NCI-H128 (cell line): ENCODE results near the gene C1QTNF8.

Experiments used
- DNase-seq: peaks from one replicate; lab custom pipeline; 2025; ENCODE audit not compliant: unreplicated experiment; lab: John Stamatoyannopoulos, UW

C1QTNF8 gene

GRCh38 chr16:1096169-1097082 lies at the start of gene C1QTNF8:
C1QTNF8 (minus strand) TSS chr16:1096244; CDS start chr16:1094922, 1,322 bp downstream.
- DNase-seq: no peak

DNA sequence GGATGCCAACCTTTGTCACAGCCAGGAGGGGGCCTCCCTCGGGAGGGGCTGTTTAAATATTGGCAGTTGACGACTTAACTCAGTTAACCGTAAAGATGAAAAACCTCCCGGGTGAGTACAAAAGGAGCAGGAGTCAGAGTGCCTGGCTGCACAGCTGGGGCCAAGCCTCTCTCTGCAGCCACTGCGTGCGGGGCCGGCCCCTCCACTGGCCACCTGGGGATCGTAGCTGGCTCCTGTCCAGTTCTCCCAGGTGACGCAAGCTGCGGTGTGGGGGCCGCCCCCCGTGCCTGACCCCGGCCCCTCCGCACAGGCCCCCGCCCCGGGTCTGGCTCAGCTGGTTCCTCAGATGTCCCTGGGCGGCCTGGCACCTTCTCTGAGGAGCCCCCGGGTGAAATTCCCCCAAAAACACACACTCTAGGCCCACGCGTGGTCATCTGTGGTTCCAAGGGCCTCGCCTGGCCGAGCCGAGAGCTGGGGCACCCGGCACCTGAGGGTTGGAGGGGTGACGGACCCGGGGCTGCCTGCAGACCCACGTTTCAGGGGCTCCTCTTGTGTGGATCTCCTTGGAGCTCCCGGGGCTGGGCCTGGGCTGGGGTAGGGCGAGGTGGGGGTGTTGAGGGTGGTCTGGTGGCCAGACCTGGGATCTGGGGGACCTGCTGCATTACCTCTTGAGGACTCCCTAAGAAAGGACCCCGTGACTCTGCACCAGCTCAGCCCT lies 49.5 kb upstream of the C1QTNF8 start:
- no peak for DNase-seq

DNA sequence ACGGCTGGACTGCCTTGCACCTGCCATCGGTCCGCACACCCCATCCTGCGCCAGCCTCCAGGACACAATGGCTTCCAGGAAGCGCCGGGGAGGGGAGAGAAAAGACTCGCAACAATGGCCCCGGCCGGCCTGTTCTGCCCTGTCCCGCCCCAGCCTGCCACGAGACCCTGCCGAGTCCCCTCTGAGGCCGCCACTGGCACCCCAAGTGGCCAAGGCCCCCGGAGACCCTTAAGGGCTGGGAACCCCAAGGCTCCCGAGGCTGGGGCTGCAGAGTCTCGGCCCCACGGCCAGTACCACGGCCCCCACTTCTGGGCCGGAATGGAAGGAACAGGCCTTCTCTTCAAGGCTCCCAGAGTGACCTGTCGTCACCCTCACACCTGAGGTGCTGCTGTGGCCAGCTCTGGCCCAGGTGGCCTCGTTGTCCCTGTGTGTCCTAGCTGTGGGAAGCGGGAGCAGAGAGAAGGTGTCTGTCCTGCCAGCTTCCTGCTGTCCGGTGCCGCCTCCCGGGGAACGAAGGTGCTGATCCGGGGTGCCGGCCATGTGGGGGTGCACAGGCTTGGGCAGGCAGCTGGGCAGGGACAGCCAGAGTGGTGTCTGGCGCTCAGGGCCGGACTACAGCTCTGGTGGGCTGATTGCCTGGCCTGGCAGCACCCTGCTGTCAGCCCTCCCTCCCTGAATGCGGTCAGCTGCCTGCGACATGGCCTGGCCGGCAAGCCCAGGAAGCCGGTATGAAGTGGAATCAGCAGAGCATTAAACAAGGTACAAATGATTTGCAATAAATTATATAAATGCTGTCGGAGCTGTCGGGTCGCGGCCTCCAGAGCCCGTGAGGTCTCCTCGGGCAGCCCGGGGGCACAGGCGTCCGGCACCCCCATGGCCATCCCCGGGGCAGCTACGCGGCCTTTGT lies 48.7 kb upstream of the C1QTNF8 start:
- no peak for DNase-seq

DNA sequence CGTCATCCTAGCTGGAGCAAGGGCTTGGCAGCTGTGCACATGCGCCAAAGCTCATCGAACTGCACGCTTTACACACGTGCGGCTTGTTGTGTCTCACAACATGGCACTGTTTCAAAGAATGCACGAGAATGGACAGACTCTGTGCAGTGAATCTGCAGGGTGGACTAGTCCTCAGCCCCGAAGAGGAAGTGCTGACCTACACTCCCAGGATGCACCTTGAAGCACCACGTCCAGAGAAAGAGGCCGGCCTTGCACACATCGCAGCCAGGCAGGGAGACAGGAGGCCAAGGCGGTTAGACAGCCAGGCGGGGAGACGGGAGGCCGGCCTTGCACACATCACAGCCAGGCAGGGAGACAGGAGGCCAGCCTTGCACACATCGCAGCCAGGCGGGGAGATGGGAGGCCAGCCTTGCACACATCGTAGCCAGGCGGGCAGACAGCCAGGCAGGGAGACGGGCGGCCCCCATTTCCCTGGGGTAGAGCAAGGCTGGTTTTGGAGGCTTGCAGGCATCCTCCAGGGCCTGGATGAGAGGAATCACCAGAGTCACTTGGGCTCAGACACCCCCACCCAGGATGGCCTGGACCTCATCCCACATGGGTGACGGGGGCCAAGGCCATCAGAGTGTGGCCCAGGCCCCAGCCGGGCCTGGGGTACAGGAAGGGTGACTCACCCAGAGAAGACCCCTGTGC lies 47.9 kb upstream of the C1QTNF8 start:
- no peak for DNase-seq

DNA sequence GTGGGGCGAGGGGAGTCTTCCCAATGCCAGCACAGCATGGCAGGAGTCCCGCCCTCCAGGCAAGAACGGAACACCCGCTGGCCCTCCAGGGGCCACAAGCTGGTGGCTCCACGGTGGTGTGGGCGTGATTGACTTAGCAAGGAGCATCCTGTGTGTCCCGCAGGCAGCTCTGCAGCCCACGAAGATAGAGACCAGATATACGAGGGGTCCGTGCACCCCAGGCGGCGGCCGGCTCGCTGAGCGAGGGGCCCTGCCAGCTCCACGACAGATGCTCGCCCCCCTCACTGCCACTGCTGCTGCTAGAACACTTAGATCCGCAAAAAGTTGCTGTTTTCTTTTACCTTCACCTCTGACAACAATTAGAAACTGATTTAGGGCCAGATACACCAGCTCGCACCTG lies 46.9 kb upstream of the C1QTNF8 start:
- no peak for DNase-seq

- DNase-seq: no peak
Observed at GRCh38 chr16:1141716-1142115, 45.7 kb upstream of the C1QTNF8 start.

GRCh38 chr16:1141191-1141590 lies 45.1 kb upstream of the C1QTNF8 start:
- DNase-seq: no peak

DNA sequence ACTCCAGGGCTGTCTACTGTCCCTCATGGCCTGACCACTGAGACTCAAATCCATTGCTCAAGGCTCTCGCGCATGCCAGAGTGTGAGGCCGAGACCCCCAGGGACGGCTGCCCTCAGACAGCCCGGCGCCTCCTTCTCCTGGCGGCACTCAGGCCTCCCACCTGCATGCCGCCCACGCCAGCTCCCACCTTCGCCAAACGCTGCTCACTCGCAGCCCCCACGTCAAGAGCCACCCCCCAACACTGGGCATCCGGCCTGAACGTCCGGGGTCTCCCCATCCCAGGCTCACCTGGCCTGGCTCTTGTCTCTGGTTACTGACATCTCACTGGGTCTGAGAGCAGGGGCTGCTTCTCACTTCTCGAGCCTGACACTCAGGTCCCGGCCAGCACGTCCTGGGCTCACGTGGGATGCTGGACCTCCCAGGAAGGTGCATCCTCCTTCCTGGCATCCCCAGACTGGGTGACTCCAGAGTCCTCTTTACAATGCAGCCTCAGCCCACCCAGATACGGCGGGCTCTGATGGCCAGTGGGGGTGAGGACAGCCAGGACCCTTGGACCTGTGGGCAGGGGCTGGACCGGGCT lies 44.6 kb upstream of the C1QTNF8 start:
- DNase-seq: no peak

DNA sequence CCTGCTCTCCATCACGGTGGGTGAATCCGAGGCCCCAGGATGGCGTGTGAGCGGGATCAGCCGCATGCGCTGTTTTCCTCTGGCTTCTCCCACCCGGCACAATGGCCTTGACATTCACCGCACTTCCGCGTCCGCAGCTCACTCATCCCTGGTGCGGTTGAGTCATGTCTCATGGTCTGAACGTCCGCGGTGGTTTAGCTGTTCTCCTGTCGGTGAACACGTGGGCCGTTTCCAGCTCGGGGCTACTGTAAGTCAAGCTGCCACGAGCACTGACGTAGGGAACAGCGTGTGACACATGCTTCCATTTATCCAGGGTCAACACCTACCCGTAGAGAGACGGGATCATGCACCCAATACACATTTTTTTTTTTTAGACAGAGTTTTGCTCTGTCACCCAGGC lies 41.6 kb upstream of the C1QTNF8 start:
- DNase-seq: no peak

GRCh38 chr16:1135459-1135825 lies 39.4 kb upstream of the C1QTNF8 start:
- DNase-seq: no peak

DNA sequence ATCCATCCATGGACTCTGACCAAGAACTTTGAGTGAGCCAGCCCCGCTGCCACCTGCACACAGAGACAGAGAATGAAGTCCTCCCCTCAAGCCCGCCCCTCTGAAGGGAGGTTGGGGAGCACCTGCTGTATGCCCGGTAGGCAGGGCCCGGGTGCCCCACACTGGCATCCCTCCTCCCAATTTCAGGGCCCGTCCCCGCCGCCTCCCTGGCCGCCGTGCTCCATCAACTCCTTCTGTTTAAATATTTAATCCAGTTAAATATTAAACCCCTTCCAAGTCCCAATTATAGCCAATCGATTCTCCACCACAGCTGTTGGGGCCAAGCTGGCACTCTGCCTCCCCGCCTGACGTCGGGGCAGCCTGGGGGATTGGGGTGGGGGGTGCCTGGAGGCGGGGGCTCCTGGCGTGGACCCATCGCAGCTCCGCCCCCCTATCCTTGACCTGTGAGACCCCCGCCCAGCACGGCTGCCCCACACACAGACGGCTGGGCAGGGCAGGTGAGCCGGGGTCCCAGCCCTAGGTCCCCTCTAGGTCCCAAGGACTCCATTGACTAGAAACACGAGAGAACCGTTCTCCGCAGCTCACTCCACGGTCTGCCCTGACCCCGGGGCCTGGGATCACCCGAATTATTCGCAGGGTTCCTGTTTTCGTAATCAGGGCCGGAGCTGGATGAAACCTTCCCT lies 38.9 kb upstream of the C1QTNF8 start:
- no peak for DNase-seq

DNA sequence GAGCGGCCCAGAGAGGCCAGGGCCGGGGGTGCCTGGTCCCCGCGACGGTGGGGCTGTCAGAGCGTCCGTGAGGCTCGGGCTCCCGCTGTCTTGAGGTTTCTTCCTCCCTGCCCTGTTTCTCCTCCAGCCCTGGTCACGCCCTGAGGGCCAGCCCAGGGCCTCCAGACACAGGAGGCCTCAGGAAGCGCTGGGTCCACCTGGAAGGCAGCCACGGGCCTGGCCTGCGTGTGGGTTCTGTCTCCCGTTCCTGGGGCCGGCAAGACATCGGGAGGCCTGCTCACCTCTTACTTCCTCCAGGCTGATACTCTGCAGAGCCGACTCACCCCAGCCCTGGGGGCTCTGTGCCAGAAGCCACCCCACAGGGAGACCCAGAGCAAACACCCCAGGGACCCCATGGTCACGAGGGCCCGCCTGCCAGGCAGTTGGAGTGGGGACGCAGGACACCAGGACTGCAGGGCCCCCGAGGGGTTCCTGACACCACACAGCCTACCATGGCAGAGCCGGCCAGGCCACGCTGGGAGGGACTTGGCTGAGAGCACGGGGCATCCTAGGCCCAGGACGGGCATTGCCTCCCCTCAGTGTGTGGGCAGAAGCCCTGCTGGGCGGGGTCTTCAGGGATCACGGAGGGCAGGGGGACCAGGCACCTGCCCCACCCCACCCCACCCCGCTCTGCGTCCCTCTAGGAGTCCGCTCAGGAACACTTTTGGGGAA lies 37.9 kb upstream of the C1QTNF8 start:
- DNase-seq: no peak

GRCh38 chr16:1133271-1133670 lies 37.2 kb upstream of the C1QTNF8 start:
- DNase-seq: no peak

DNA sequence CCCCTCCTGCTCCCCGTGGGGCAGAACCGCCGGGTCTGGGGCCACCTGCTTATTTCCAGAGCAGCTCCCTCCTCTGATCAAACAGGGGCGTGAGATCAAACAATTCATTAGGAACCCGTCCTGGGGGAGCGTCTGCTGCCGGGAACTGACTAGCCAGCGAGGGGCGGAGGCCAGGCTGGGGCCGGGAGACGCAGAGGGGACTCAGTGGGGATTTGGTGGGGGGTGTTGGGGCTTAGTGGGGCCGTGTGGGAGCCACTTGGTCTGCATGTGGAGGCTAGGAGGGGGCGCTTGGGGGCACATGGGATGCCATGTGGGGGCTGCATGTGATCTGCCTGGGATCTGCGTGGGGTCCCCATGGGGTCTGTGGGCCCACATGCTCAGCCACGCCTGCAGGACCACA lies 36.4 kb upstream of the C1QTNF8 start:
- no peak for DNase-seq

DNA sequence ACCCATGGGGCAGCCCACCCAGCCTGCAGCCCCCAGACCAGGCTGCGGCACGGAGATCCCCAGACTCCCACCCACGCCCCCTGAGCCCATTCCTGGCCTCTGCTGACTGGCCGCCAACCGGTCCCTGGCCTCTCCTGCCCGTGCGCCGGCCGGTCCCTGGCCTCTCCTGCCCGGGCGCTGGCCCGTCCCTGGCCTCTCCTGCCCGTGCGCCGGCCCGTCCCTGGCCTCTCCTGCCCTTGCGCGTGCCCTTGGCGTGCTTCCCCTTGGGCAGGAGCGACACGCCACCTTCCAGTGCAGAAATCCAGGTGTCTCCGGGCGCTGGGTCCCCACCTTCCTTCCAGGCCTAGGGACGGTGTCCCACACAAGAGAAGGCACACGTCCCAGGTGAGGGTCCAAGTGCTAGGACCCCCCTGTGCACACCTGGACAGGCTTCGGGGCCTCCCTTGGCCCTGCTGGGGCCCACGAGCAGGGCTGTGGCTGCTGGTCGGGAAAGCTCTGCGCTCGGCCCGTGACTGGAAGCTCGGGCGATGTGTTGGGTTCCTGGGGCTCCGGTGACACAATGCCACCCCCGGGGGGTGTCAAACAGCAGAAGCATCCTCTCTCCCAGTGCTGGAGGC lies 35.4 kb upstream of the C1QTNF8 start:
- no peak for DNase-seq

DNA sequence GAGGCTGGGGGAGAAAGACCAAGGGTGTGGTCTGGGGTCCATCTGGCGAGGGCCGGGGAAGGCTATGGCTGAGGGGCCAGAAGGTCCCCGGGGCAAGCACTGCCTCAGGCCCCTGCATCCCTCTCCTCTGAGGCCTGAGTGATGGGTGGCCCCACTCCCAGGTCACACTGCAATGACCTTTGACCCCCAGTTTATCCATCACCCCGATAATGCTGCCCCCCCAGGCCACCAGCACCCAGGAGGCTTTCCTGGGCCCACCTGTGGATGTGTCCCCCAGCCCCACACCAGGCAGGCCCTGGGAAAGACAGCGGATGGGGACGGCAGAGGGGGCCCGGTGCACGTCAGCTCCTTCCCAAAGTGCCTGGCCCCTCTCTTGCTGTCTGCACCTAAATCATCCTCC lies 34.3 kb upstream of the C1QTNF8 start:
- DNase-seq: no peak

DNA sequence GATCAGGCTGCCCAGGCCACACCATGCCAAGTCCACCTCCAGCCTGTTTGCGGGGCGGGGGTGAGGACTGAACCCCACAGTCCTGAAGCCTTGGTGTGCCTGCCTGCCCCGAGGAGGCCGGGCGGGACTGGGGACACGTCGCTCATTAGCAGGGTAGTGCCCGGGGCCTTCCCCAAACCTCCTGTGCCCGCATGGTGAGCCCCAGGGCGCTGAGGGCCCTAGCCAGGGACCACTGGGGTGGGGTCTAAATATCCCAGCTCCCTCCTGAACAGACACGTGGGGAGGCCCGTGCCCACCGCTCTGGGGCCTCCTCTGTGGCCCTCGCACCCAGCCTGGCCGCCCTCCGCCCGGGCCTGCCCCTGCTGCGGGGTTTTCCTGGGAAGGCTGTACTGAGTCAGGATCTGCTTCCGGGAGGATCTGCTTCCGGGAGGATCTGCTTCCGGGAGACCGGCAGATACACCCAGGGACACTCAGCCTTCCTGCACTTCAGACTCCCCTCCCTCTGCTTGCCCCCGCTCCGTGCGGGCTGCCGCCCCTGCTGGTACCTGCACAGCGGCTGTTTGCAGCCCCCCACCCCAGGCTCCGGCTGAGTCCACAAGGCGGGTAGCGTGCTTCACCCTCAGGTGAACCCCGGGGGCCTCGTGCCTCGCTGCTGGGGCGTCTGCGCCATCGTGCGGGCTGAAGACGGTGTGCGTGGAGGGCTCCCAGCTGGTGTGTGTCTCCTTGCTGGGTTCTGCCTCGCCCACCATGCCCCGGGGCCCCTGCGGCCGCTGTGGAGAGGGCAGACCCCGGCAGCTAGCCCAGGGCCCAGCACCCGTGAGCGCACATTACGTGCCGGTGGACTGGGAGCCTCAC lies 33.3 kb upstream of the C1QTNF8 start:
- no peak for DNase-seq
